Measurements from ENCODE around the gene LYPD1.

Gene LYPD1

GRCh38 chr2:132595186-132595585 is 74.8 kb downstream of the LYPD1 start:
- DNase-seq (ENCODE audit: low read depth in 2 of 2), result no peak
